K562 (cell line): ENCODE data around the gene LRRC26. TPM values are rescaled to one million over a fixed set of nuclear protein-coding genes. Genes with fewer than 3 reads are reported as not detected.

Experiments
- ATF6 ChIP-seq: sonication (generic); formaldehyde crosslinking; IDR thresholded peaks from 2 replicates; pipeline ENCODE4 v1.4.0; 2020; ENCODE audit warnings: mild to moderate bottlenecking, missing genetic modification reagents
- CBFA2T2 ChIP-seq: fragments of 450-650 bp; conservative IDR thresholded peaks from 2 replicates; pipeline ENCODE4 v1.6.1; 2017; ENCODE audit warnings: mild to moderate bottlenecking
- CREB5 ChIP-seq: fragments of 250-450 bp; sonication (Bioruptor Pico); IDR thresholded peaks from 2 replicates; pipeline ENCODE4 v1.5.0; 2020; ENCODE audit warnings: mild to moderate bottlenecking
- DLX4 ChIP-seq: fragments of 250-450 bp; sonication (Bioruptor Pico); IDR thresholded peaks from 2 replicates; pipeline ENCODE4 v1.6.1; 2021; ENCODE audit warnings: mild to moderate bottlenecking
- EGR1 ChIP-seq: fragments of 450-650 bp; conservative IDR thresholded peaks from 2 replicates; pipeline ENCODE4 v1.6.1; 2017; ENCODE audit warnings: mild to moderate bottlenecking
- ELF4 ChIP-seq: fragments of 450-650 bp; formaldehyde crosslinking; IDR thresholded peaks from 2 replicates; pipeline ENCODE4 v1.4.0; 2022; ENCODE audit warnings: missing genetic modification characterization
- GATAD2A ChIP-seq: fragments of 450-650 bp; IDR thresholded peaks from 2 replicates; pipeline ENCODE4 v1.6.1; 2017
- HDAC3 ChIP-seq: fragments of 450-650 bp; IDR thresholded peaks from 2 replicates; pipeline ENCODE4 v1.6.1; 2018; ENCODE audit warnings: borderline replicate concordance, mild to moderate bottlenecking, moderate library complexity; ENCODE audit not compliant: partially characterized antibody
- MED1 ChIP-seq: sonication (generic); formaldehyde crosslinking; IDR thresholded peaks from 2 replicates; pipeline ENCODE4 v1.8.1; 2023; ENCODE audit warnings: missing genetic modification reagents, borderline replicate concordance
- MLLT1 ChIP-seq, 2 experiments: fragments of 450-650 bp; IDR thresholded peaks; 2 replicates each; pipeline ENCODE4 v1.6.1; 2016
- RAD21 ChIP-seq, 2 experiments: fragments of 250-450 bp in 1 of 2; fragments of 450-650 bp in 1 of 2; sonication (Bioruptor Pico) in 1 of 2; formaldehyde crosslinking in 1 of 2; IDR thresholded peaks in 1 of 2; conservative IDR thresholded peaks in 1 of 2; 2 replicates each; pipeline versions ENCODE4 v1.4.0 to v1.8.0; 2020 to 2022; ENCODE audit warnings: mild to moderate bottlenecking in 2 of 2, moderate library complexity in 1 of 2
- SP2 ChIP-seq: IDR thresholded peaks from 2 replicates; pipeline ENCODE4 v1.6.1; 2011; ENCODE audit warnings: mild to moderate bottlenecking, low read depth, low read length, moderate library complexity; ENCODE audit not compliant: poor library complexity, severe bottlenecking; ENCODE audit errors: extremely low read depth
- THAP7 ChIP-seq: fragments of 250-450 bp; sonication (Bioruptor Pico); IDR thresholded peaks from 2 replicates; pipeline ENCODE4 v1.5.0; 2021
- U2AF1 ChIP-seq: fragments of 200-400 bp; formaldehyde crosslinking; optimal IDR thresholded peaks from 2 replicates; pipeline ENCODE3; 2017; ENCODE audit warnings: mild to moderate bottlenecking, low read depth, low read length, moderate library complexity
- VEZF1 ChIP-seq: fragments of 200-800 bp; sonication (Bioruptor generic); IDR thresholded peaks from 2 replicates; pipeline ENCODE4 v1.6.1; 2017; ENCODE audit warnings: missing genetic modification characterization, missing compliant biosample characterization
- XRCC4 ChIP-seq: IDR thresholded peaks from one replicate; pipeline ENCODE4 v1.6.1; 2011; ENCODE audit not compliant: insufficient read depth, insufficient read length; ENCODE audit errors: extremely low read depth
- ZKSCAN1 ChIP-seq: fragments of 150-350 bp; IDR thresholded peaks from 2 replicates; pipeline ENCODE4 v1.6.1; 2016; ENCODE audit warnings: low read depth, low read length
- ZNF197 ChIP-seq: fragments of 200-800 bp; sonication (Bioruptor generic); IDR thresholded peaks from 2 replicates; pipeline ENCODE4 v1.6.1; 2016; ENCODE audit warnings: low read depth, missing genetic modification characterization, missing compliant biosample characterization
- ZNF384 ChIP-seq: IDR thresholded peaks from 2 replicates; pipeline ENCODE4 v1.6.1; 2012; ENCODE audit warnings: low read depth, low read length, improper control_type of control experiment
- polyA plus RNA-seq, 8 experiments: library from polyadenylated mRNA; depleted of rRNA in 4 of 8; stranded (reverse) in 5 of 8; unstranded in 3 of 8; fragments of >200 nt; fragmentation: Nextera tagmentation in 2 of 8; fragmentation: Illumina TruSeq in 1 of 8; extraction: Ambion mirVana in 2 of 8; extraction: Trizol in 1 of 8; gene quantifications; 2 replicates each; pipeline versions ENCODE4 v1.2.1 to v1.2.3, GENCODE V29; 2011 to 2014; ENCODE audit warnings: inconsistent platforms in 1 of 8, missing spikeins in 1 of 8
- total RNA-seq, 7 experiments: library from RNA; depleted of rRNA in 6 of 7; stranded (reverse); fragments of >200 nt in 6 of 7; fragmentation: Illumina TruSeq in 2 of 7; extraction: Trizol in 2 of 7; gene quantifications; 2 replicates each; pipeline versions ENCODE4 v1.2.1 to v1.2.3, GENCODE V29; 2011 to 2021; ENCODE audit warnings: low replicate concordance in 1 of 7

LRRC26 gene
- total and polyA plus RNA-seq, 9 of the 15 experiments (the other 6 are each of a cell fraction or from before 2014, with no cell fraction given): not detected

- peak; percentile 48; the same call in 1 of the 2 replicates for TF ChIP-seq VEZF1
- no peak for TF ChIP-seq CBFA2T2
- no peak for TF ChIP-seq MLLT1 (IDR thresholded peaks at IDR 0.05)
- TF ChIP-seq U2AF1: no peak
- no peak for TF ChIP-seq ATF6
- no peak for TF ChIP-seq DLX4 (CRISPR knock-in tag)
- TF ChIP-seq SP2: no peak
- no peak for TF ChIP-seq ZNF197 (CRISPR knock-in tag)
- TF ChIP-seq CREB5: no peak
- 0 out of 2 replicates have a peak, but pooled peaks have one; percentile 22 for TF ChIP-seq GATAD2A
- no peak for TF ChIP-seq ZKSCAN1
- no peak for TF ChIP-seq MED1 (CRISPR knock-in tag)
- TF ChIP-seq ZNF384: no peak
- TF ChIP-seq THAP7 (CRISPR knock-in tag): no peak
- TF ChIP-seq XRCC4: no peak
- no peak for TF ChIP-seq HDAC3
- TF ChIP-seq RAD21 (CRISPR knock-in tag; conservative IDR thresholded peaks at IDR 0.05 in 1 of 2, IDR thresholded peaks at IDR 0.05 in 1 of 2): no peak
- TF ChIP-seq EGR1: peak; percentile 67
- no peak for TF ChIP-seq ELF4 (CRISPR knock-in tag)
Measured at GRCh38 chr9:137156567-137157375, 13.1 kb downstream of the LRRC26 start (continued).
